ENCODE data around the gene HIPK2. TPM values are rescaled to one million over a fixed set of nuclear protein-coding genes. Genes with fewer than 3 reads are reported as not detected.
"Not testable (repeated sequence)": the region's sequence is repeated elsewhere in the genome, so short reads cannot be mapped to it uniquely, and the experiment has no call there.

The HIPK2 gene
- total RNA-seq, 1 experiment from 2014 or later = 35.2 TPM

GRCh38 chr7:139673230-139673629 lies 104.6 kb downstream of the HIPK2 start:
- intact Hi-C loops (cut with micrococcal nuclease; ENCODE audit: unreplicated experiment) = no loop called here
- POLR2A ChIA-PET (ENCODE audit: unreplicated experiment) = no interaction called here
- H3K79me2 ChIP-seq (ENCODE audit: low read depth) = no peaks in the 10 kb centered on the region

GRCh38 chr7:139671967-139672366 lies 105.8 kb downstream of the HIPK2 start:
- H3K4me1 ChIP-seq (replicated peaks; ENCODE audit: insufficient read depth) = peaks cover 5% of the 10 kb centered on the region; the same call in 1 of the 2 replicates
- H4K20me1 ChIP-seq (ENCODE audit: insufficient read depth) = 0 out of 2 replicates have a peak, but pooled peaks cover 7% of the 10 kb centered on the region
- no peak overlapping the region for H3K4me2 ChIP-seq
- H3K9me3 ChIP-seq (ENCODE audit: insufficient read depth, low read depth) = no peaks in the 10 kb centered on the region
- peak in 1 of 2 experiments; percentile 44 for DNase-seq
- CTCF ChIA-PET = no interaction called here
- H3K27ac ChIP-seq = no peak overlapping the region
- no peaks in the 10 kb centered on the region for H3K79me2 ChIP-seq (ENCODE audit: low read depth)
- intact Hi-C loops (cut with micrococcal nuclease; ENCODE audit: unreplicated experiment) = no loop called here
- H3F3A ChIP-seq (ENCODE audit: insufficient read depth, low read depth) = peaks cover 7% of the 10 kb centered on the region; the same call in 1 of the 2 replicates
- no peaks in the 10 kb centered on the region for H3K9me2 ChIP-seq (ENCODE audit: insufficient read depth)
- no peak for TF ChIP-seq CTCF (conservative IDR thresholded peaks at IDR 0.05)
- no peak for TF ChIP-seq EZH2 (IDR thresholded peaks at IDR 0.05; ENCODE audit: low read depth)
- H3K27me3 ChIP-seq (ENCODE audit: insufficient read depth, low read depth) = no peaks in the 10 kb centered on the region
- no peak overlapping the region for H3K4me3 ChIP-seq
- POLR2A ChIA-PET (ENCODE audit: unreplicated experiment) = interaction anchor here (0.6 to 0.7 kb wide), 3 partner anchors 112 to 330 kb away, joined by 3 to 9 read pairs (median 8); no protein-coding TSS in a partner anchor
- no peak overlapping the region for H2AFZ ChIP-seq
- BruUV-seq (replicated peaks) = no TSS peak
- no peaks in the 10 kb centered on the region for H3K36me3 ChIP-seq (ENCODE audit: low read depth)

More at GRCh38 chr7:139673230-139673629, 104.6 kb downstream of the HIPK2 start:
- Histone ChIP-seq H3K9me2 (ENCODE audit: insufficient read depth) (no peaks in the 10 kb centered on the region), H3K4me3 (no peak overlapping the region), H3K27me3 (ENCODE audit: insufficient read depth, low read depth) (no peaks in the 10 kb centered on the region), H4K20me1 (ENCODE audit: insufficient read depth) (0 out of 2 replicates have a peak, but pooled peaks cover 7% of the 10 kb centered on the region), H3F3A (ENCODE audit: insufficient read depth, low read depth) (no peaks in the 10 kb centered on the region; the same call in 1 of the 2 replicates), H3K36me3 (ENCODE audit: low read depth) (no peaks in the 10 kb centered on the region), H3K9me3 (ENCODE audit: insufficient read depth, low read depth) (no peaks in the 10 kb centered on the region), H3K4me2 (no peak overlapping the region), H2AFZ (no peak overlapping the region), H3K4me1 (replicated peaks; ENCODE audit: insufficient read depth) (peaks cover 5% of the 10 kb centered on the region; the same call in 1 of the 2 replicates), H3K27ac (no peak overlapping the region)
- DNase-seq = no peak
- CTCF ChIA-PET = interaction anchor here (0.5 kb wide), 1 partner anchor 486 kb away, joined by 4 read pairs; no protein-coding TSS in a partner anchor
- BruUV-seq (replicated peaks) = no TSS peak
- TF ChIP-seq EZH2 (IDR thresholded peaks at IDR 0.05; ENCODE audit: low read depth) (no peak), CTCF (conservative IDR thresholded peaks at IDR 0.05) (no peak)

GRCh38 chr7:139670662-139671061 lies 107.1 kb downstream of the HIPK2 start:
- H3K4me2 ChIP-seq; H3K79me2 ChIP-seq (ENCODE audit: low read depth); DNase-seq; intact Hi-C loops (cut with micrococcal nuclease; ENCODE audit: unreplicated experiment); H3K27me3 ChIP-seq (ENCODE audit: insufficient read depth, low read depth); H3K36me3 ChIP-seq (ENCODE audit: low read depth); H3K27ac ChIP-seq; H3K9me3 ChIP-seq (ENCODE audit: insufficient read depth, low read depth); H3F3A ChIP-seq (ENCODE audit: insufficient read depth, low read depth); H3K4me1 ChIP-seq (replicated peaks; ENCODE audit: insufficient read depth); H4K20me1 ChIP-seq (ENCODE audit: insufficient read depth); POLR2A ChIA-PET (ENCODE audit: unreplicated experiment); H3K4me3 ChIP-seq; H2AFZ ChIP-seq; BruUV-seq (replicated peaks); H3K9me2 ChIP-seq (ENCODE audit: insufficient read depth): not testable (repeated sequence)
- CTCF ChIA-PET = interaction anchor here (0.5 to 0.6 kb wide), 2 partner anchors 66 to 609 kb away, joined by 3 read pairs; no protein-coding TSS in a partner anchor
